Lung microvascular endothelial cell (primary cell): Measurements from ENCODE around the gene ATP6AP1. TPM values are rescaled to one million over a fixed set of nuclear protein-coding genes. Genes with fewer than 3 reads are reported as not detected.
"Not testable (repeated sequence)": the region's sequence is repeated elsewhere in the genome, so short reads cannot be mapped to it uniquely, and the experiment has no call there.

ENCODE experiments used
- DNase-seq, 2 donors: peaks; one replicate each; pipeline versions ENCODE4 v3.0.0 to v3.0.0-alpha.2; 2010; ENCODE audit warnings: low read depth in 2 of 2
- total RNA-seq: library from RNA; depleted of rRNA; stranded (reverse); fragments of >200 nt; gene quantifications from 2 replicates; pipeline ENCODE4 v1.2.1, GENCODE V29; 2014

ATP6AP1 gene
- total RNA-seq, 1 donor from 2014 or later = 64.3 TPM

DNA sequence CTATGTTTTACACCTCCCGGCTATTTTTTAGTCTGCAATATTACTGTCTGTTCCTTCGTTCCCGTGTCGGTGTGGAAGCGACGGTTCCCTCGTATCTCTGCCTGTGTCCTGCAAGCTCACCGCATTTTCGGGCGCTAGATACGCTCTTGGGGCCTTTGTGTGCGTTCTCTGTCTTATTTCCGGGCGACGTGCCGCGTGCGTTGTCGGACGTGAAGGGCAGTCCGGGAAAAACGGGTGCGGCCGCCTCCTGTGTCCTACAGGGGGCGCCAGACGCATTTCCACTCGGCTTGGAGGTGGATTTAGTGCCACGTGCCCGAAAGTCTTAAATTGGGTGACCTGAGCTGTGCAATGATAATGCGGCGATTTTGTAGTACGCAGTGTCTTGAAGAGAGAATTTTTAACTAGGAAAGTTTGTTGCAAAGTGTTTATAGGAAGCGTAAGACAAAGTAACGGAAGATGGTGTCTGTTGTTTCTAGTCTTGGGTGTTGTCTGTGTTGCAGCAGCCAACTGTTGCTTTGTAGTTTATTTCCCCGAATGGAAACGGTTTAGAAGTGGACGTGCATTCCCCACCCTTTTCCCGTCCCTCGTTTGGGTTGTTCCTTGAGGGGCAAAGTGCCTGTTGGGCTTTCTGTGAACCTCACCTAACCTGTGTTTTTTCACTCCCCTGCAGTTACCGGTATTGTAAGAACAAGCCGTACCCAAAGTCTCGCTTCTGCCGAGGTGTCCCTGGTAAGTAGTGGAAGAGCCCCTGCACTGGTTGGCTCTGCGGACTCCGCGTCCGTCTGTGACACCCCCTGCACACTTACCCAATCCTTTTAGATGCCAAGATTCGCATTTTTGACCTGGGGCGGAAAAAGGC lies 29.6 kb upstream of the ATP6AP1 start:
- DNase-seq = peak; percentile 87 to 91

GRCh38 chrX:154399527-154400368 lies 28.7 kb upstream of the ATP6AP1 start:
- no peak for DNase-seq

DNA sequence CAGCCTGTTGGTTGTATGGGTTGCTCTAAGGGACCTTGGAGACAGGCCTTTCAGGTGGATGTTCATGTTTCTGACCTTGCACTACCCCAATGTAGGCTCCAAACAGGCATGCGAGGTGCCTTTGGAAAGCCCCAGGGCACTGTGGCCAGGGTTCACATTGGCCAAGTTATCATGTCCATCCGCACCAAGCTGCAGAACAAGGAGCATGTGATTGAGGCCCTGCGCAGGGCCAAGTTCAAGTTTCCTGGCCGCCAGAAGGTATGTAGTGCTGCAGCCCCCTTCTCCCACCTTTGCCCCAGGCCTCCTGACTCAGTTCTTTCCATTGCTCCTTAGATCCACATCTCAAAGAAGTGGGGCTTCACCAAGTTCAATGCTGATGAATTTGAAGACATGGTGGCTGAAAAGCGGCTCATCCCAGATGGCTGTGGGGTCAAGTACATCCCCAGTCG lies 28.1 kb upstream of the ATP6AP1 start:
- DNase-seq = not testable (repeated sequence)

DNA sequence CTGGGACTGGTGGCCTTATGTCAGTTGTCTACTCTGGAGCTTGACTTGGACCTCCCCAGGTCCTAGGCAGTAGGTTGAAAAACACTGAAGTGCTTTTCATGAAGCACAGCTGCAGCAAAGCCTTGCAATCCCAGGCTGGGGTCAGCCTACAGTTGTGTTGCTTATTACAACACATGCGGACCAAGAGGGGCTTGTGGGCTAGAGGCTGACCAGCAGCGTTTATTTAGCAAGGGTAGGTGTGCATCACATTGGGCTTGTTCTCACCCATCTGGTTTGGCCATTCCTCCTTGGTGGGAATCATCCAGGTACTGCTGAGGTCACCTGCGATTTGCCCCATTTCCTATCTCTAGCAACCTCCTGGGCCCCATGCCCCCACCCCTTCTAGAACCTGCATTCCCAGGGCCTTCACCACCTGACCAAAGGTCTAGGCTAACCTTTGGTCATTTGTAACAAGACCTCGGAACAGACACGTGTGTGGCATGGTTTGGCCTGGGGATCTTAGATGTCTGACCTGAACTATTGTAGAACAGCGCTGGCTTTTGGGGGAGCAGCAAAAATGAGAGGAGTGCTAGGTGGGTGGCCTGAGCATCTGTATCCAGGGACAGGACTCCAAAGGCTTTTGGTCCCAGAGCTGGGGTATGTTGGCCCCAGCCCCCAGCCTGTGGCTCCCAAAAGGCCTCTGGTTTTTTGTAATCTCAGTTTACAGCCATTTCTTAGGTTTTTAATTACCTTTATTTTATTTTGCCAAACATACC lies 27.3 kb upstream of the ATP6AP1 start:
- DNase-seq = no peak

DNA sequence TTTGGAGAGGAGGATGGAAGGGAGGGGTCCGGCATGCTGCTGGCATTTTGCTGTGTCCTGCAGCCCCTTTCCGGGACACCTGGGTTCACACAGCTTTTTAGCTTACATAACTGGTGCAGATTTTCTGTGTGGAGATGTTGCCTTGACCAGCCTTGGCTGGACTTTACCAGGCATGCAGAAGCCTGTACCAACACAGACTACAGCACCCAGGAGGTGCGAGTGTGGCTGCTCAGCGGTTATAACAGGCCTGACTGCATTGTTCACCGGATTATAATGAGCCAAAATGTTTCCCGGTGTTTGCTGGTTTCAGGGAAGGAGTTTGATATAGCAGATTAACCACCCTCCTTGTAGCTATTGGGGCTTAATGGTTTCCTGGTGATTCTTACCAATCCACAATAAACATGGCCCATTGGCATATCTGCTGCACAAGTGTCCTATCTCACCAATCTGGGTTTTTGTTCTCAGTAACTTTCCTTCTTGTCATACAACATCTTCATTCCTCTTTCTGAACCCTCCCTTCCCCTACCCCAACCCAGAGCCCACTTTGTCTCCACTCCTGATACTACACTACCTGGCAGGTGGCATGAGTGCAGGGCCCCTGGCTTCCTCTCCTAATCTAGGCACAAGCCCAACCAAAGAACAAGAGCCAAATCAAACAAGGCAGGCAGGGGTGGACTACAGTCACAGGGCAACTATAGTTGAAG lies 26.4 kb upstream of the ATP6AP1 start:
- peak in 1 of 2 donors; percentile 35 for DNase-seq

DNA sequence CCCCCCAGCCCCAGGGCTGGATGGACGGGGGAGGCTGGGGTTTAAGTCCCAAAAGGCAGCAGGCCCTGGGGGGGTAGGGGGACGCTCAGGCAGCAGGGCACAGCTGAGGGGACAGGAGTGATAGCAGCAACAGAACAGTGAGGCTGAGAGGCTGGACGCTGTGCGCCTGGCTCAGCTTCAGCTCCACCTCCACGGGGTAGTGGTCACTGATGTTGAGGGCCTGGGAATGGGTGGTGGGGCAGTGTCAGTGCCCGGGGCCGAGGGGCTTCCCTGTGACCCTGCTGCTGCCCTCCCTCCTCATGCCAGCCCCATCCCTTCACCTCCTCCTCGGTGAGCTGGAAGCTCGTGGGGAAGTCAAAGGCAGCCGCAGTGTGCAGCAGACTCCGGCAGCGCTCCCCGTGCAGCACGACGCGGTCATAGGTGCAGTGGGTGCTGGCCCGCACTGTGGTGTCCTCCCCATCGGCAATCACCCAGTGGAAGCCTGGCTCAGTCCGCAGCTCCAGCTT lies 25.8 kb upstream of the ATP6AP1 start:
- DNase-seq = no peak

- no peak for DNase-seq
Observed at GRCh38 chrX:154403192-154403591, 25.3 kb upstream of the ATP6AP1 start.

GRCh38 chrX:154403858-154404257 lies 24.6 kb upstream of the ATP6AP1 start:
- no peak for DNase-seq

DNA sequence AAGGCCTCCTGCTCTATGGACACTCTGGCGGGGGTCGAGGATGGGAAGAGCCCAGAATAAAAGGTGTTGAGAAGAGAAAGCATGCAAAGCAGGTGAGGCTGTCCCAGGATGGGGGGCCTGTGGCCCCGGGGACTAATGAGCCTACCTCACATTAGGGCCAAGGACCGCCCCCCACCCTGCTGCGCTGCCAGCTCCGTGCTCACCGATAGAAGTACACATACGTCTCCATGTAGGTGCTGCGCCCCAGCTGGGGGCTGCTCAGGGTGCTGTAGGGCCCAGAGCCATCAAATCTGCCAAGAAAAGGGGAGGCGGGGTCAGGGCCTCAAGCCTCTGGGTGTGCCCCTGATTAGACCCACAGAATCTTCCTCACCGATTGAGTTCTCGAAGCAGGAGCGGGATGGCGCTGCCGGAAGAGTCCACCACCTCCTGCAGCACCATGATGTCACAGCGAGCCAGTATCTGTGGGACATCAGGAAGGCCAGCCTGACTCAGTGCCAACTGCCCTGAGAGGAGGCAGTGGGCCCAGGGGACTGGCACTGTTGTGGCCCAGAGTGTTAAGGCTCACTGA lies 23.8 kb upstream of the ATP6AP1 start:
- DNase-seq = no peak

GRCh38 chrX:154408659-154409221 lies 19.7 kb upstream of the ATP6AP1 start:
- no peak for DNase-seq

DNA sequence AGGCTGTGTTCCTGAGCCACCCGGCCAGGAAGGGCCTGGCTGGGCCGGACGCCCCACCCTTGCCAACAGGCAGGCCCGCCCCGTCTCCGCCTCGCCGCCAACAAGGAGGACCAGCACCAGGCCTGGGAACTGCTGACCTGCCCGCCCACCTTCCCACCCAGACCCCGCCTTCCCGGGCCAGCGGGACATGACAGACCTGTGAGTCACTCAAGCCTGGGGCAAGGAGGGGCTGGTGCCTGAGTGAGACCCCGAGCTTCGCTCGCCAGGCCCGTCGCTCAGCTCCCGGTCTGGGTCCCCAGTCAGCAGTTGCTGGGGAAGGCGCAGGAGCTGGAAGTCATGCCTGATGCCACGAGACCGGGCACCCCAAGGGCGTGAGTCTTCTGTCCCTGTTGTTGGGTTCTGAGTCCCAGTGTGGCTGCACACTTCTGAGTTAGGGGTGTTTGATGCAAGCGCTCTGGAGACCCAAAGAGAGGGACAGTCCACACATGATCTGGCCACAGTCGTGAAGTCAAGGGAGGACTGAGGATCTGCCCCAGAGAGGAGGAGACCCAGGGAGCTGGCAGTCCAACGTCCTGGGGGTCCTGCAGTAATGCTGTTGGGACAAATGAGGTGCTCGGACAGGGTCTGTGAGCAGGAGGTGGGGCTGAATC lies 19.1 kb upstream of the ATP6AP1 start, which contains the start of gene DNASE1L1:
Gene DNASE1L1, minus strand, starts transcription at position 33 of the 650 bp plus-strand sequence. CDS start 3,686 bp downstream, outside the sequence.
- DNase-seq = peak; percentile 82 to 92

DNA sequence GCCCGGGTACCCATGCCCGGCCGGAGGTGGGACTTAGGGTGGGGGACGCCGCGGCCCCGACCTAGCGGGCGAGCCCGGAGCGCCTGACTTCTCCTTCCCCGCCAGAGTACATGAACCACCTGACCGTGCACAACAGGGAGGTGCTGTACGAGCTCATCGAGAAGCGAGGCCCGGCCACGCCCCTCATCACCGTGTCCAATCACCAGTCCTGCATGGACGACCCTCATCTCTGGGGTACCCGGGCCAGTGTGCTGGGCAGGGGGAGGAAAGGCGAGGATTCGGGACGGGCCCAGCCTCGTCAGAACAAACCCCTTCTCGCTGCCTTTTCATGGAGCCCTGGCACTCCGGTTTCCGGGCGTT lies 16.5 kb upstream of the ATP6AP1 start:
- DNase-seq = peak; percentile 46 to 78

GRCh38 chrX:154412468-154412867 lies 16.0 kb upstream of the ATP6AP1 start:
- no peak for DNase-seq

- no peak for DNase-seq
Observed at GRCh38 chrX:154413142-154413541, 15.3 kb upstream of the ATP6AP1 start.

GRCh38 chrX:154417157-154417556 lies 11.3 kb upstream of the ATP6AP1 start:
- no peak for DNase-seq

GRCh38 chrX:154419189-154419588 lies 9.3 kb upstream of the ATP6AP1 start:
- no peak for DNase-seq

GRCh38 chrX:154419688-154420401 lies 8.6 kb upstream of the ATP6AP1 start:
- DNase-seq = peak; percentile 48 to 82

DNA sequence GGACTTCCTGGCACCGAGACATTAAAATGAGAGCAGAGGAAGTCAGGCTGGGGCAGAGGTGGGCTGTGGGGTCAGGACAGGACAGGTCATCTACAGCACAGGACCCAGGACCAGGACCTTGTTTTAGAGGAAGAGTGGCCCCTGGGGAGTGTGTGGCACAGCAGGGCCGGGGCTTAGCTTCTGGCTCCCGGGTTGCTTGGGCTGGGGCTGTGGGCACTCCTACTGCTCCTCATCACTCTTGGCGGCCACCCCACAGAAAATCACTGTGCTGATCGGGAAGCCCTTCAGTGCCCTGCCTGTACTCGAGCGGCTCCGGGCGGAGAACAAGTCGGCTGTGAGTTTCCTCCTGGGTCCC lies 8.1 kb upstream of the ATP6AP1 start:
- DNase-seq = no peak
